Mucosa of descending colon (tissue), 3 donors: ENCODE measurements around the gene DKK1. TPM values are rescaled to one million over a fixed set of nuclear protein-coding genes. Genes with fewer than 3 reads are reported as not detected.

ENCODE experiments used
- ATAC-seq: fragments of 200-7000 bp; cut with Tn5 transposase; one replicate; pipeline ENCODE4 v1.9.1; 2020; ENCODE audit warnings: mild to moderate bottlenecking, moderate library complexity
- DNase-seq, 3 donors: peaks; one replicate each; pipeline ENCODE4 v3.0.0-alpha.2; 2020
- H3K36me3 ChIP-seq: fragments of 200-600 bp; one replicate; pipeline ENCODE4 v1.8.0; 2021; ENCODE audit warnings: low read depth, mild to moderate bottlenecking
- H3K4me1 ChIP-seq: fragments of 200-600 bp; one replicate; pipeline ENCODE4 v1.8.0; 2021; ENCODE audit warnings: low read depth, mild to moderate bottlenecking
- H3K4me3 ChIP-seq: fragments of 200-600 bp; one replicate; pipeline ENCODE4 v1.8.0; 2021; ENCODE audit warnings: mild to moderate bottlenecking
- H3K9me3 ChIP-seq: fragments of 200-600 bp; one replicate; pipeline ENCODE4 v1.8.0; 2021; ENCODE audit warnings: mild to moderate bottlenecking
- CTCF ChIP-seq: fragments of 200-600 bp; IDR thresholded peaks from one replicate; pipeline ENCODE4 v1.8.0; 2022; ENCODE audit warnings: antibody characterized with exemption, mild to moderate bottlenecking
- intact Hi-C, 2 donors: fragments of 100-400 bp; cut with DNase I in 1 of 2; cut with micrococcal nuclease in 1 of 2; formaldehyde crosslinking; loops; one replicate each; pipeline versions ENCODE4 v1.11.0 to v1.11.1; 2022; cut with DNase I, micrococcal nuclease
- long read RNA-seq, 2 donors: library from polyadenylated mRNA; unstranded; transcript quantifications; one replicate each; pipeline ENCODE4 v2.0.0, GENCODE V29; 2019 to 2021
- total RNA-seq, 3 donors: library from RNA; stranded (reverse); fragmentation: NEBNext Ultra II Directional in 2 of 3; extraction: Animal tissue kit (Norgen Biotek cat#: 25700) in 2 of 3; gene quantifications; one replicate each; pipeline versions ENCODE4 v1.2.1 to v1.2.4, GENCODE V29; 2021 to 2023
- donor health status: DM: no; HTN: no; CAD: no; lungs with moderate emphysema.
- donor health status: DM: no; HTN: no; CAD: no.
- donor health status: DM: no; HTN: yes; CAD: no.

The DKK1 gene
- total RNA-seq, result 1 to 10 TPM in 1 of 3 donors, not detected in 2; 1.5 TPM
- long read RNA-seq, donor 1, result 0 reads
- long read RNA-seq, donor 2, result 0 reads

GRCh38 chr10:52313933-52314821, at the start of gene DKK1:
Gene DKK1 (plus strand): TSS chr10:52314281. CDS start chr10:52314435, 154 bp downstream.
- Histone ChIP-seq H3K36me3 (no peaks in the 10 kb centered on the region), H3K4me3 (no peak within 1 kb of the TSS), H3K9me3 (no peaks in the 10 kb centered on the region), H3K4me1 (peaks cover 7% of the 10 kb centered on the region)
- intact Hi-C loops, result loop anchor here in 1 of 2 donors (10.0 kb wide), 1 partner anchor 171 kb away; no protein-coding TSS in a partner anchor
- DNase-seq (peak; percentile 67 to 82 (median 80)), ATAC-seq (peak; percentile 94)
- peak; percentile 83 for TF ChIP-seq CTCF

GRCh38 chr10:52265131-52265926, 48.8 kb upstream of the DKK1 start:
- ATAC-seq (no peak), DNase-seq (no peak)
- intact Hi-C loops, result no loop called here
- H3K36me3 ChIP-seq, result no peaks in the 10 kb centered on the region
- H3K4me1 ChIP-seq, result no peaks in the 10 kb centered on the region
- no peaks in the 10 kb centered on the region for H3K9me3 ChIP-seq
- H3K4me3 ChIP-seq, result no peak overlapping the region
- no peak for TF ChIP-seq CTCF

- no peak for TF ChIP-seq CTCF
- DNase-seq, result no peak
- H3K9me3 ChIP-seq, result no peaks in the 10 kb centered on the region
- intact Hi-C loops, result no loop called here
- no peaks in the 10 kb centered on the region for H3K4me1 ChIP-seq
- H3K36me3 ChIP-seq, result no peaks in the 10 kb centered on the region
- no peak for ATAC-seq
- no peak overlapping the region for H3K4me3 ChIP-seq
Measured at GRCh38 chr10:52266858-52267257, 47.2 kb upstream of the DKK1 start.

GRCh38 chr10:52268790-52269189, 45.3 kb upstream of the DKK1 start:
- TF ChIP-seq CTCF, result no peak
- ATAC-seq, result no peak
- intact Hi-C loops, result no loop called here

GRCh38 chr10:52269233-52269632, 44.8 kb upstream of the DKK1 start:
- H3K4me3 ChIP-seq, result no peak overlapping the region
- TF ChIP-seq CTCF, result no peak
- H3K4me1 ChIP-seq, result no peaks in the 10 kb centered on the region
- H3K36me3 ChIP-seq, result no peaks in the 10 kb centered on the region
- DNase-seq (no peak), ATAC-seq (no peak)
- H3K9me3 ChIP-seq, result no peaks in the 10 kb centered on the region
- intact Hi-C loops, result no loop called here

More at GRCh38 chr10:52268790-52269189, 45.3 kb upstream of the DKK1 start:
- Histone ChIP-seq H3K9me3 (no peaks in the 10 kb centered on the region), H3K36me3 (no peaks in the 10 kb centered on the region), H3K4me1 (no peaks in the 10 kb centered on the region), H3K4me3 (no peak overlapping the region)
- DNase-seq, result no peak
